Measurements from ENCODE around the gene TMEM138. TPM values are rescaled to one million over a fixed set of nuclear protein-coding genes. Genes with fewer than 3 reads are reported as not detected.

The TMEM138 gene
- total RNA-seq, 2 donors from 2014 or later, result 17.9 to 35.4 TPM

- intact Hi-C loops (cut with DNase I), result no loop called here
- WGBS, result 94% methylated on average over 10 of the region's 10 CpGs
- no peak overlapping the region for H3K4me3 ChIP-seq
- H3K4me1 ChIP-seq (replicated peaks), result no peaks in the 10 kb centered on the region
- H3K36me3 ChIP-seq, result peaks cover 0 to 6% of the 10 kb centered on the region in 2 donors
- TF ChIP-seq CTCF (IDR thresholded peaks at IDR 0.05) (no peak), POLR2A (IDR thresholded peaks at IDR 0.05) (no peak), POLR2AphosphoS5 (IDR thresholded peaks at IDR 0.05) (no peak)
- H3K9me3 ChIP-seq, result no peaks in the 10 kb centered on the region
- no peak for DNase-seq (ENCODE audit: low spot score)
- no peak overlapping the region for H3K27ac ChIP-seq
- H3K27me3 ChIP-seq (replicated peaks; ENCODE audit: insufficient read depth), result no peaks in the 10 kb centered on the region
Observed at GRCh38 chr11:61349916-61350315, 12.3 kb upstream of the TMEM138 start.

GRCh38 chr11:61350336-61350735 lies 11.8 kb upstream of the TMEM138 start:
- Histone ChIP-seq H3K4me1 (replicated peaks) (no peaks in the 10 kb centered on the region), H3K27me3 (replicated peaks; ENCODE audit: insufficient read depth) (no peaks in the 10 kb centered on the region), H3K4me3 (no peak overlapping the region), H3K36me3 (peaks cover 0 to 6% of the 10 kb centered on the region in 2 donors), H3K27ac (no peak overlapping the region), H3K9me3 (no peaks in the 10 kb centered on the region)
- intact Hi-C loops (cut with DNase I), result no loop called here
- DNase-seq (ENCODE audit: low spot score), result no peak
- 91% methylated on average over 1 of the region's 1 CpG for WGBS
- no peak for TF ChIP-seq POLR2AphosphoS5 (IDR thresholded peaks at IDR 0.05)
- no peak for TF ChIP-seq POLR2A (IDR thresholded peaks at IDR 0.05)
- no peak for TF ChIP-seq CTCF (IDR thresholded peaks at IDR 0.05)

GRCh38 chr11:61350803-61351202 lies 11.4 kb upstream of the TMEM138 start:
- H3K4me1 ChIP-seq (replicated peaks), result no peaks in the 10 kb centered on the region
- TF ChIP-seq CTCF (IDR thresholded peaks at IDR 0.05) (no peak), POLR2A (IDR thresholded peaks at IDR 0.05) (no peak), POLR2AphosphoS5 (IDR thresholded peaks at IDR 0.05) (no peak)
- peaks cover 0 to 6% of the 10 kb centered on the region in 2 donors for H3K36me3 ChIP-seq
- no peak for DNase-seq (ENCODE audit: low spot score)
- no peaks in the 10 kb centered on the region for H3K9me3 ChIP-seq
- no peak overlapping the region for H3K4me3 ChIP-seq
- H3K27ac ChIP-seq, result no peak overlapping the region
- intact Hi-C loops (cut with DNase I), result no loop called here
- H3K27me3 ChIP-seq (replicated peaks; ENCODE audit: insufficient read depth), result no peaks in the 10 kb centered on the region
- WGBS, result 90% methylated on average over 8 of the region's 8 CpGs

GRCh38 chr11:61352038-61352437 lies 10.1 kb upstream of the TMEM138 start:
- DNase-seq (ENCODE audit: low spot score), result no peak
- H3K4me1 ChIP-seq (replicated peaks), result no peaks in the 10 kb centered on the region
- WGBS, result 82% methylated on average over 8 of the region's 8 CpGs
- intact Hi-C loops (cut with DNase I), result no loop called here
- H3K36me3 ChIP-seq, result peaks cover 0 to 6% of the 10 kb centered on the region in 2 donors
- no peaks in the 10 kb centered on the region for H3K27me3 ChIP-seq (replicated peaks; ENCODE audit: insufficient read depth)
- H3K4me3 ChIP-seq, result no peak overlapping the region
- no peak overlapping the region for H3K27ac ChIP-seq
- TF ChIP-seq POLR2AphosphoS5 (IDR thresholded peaks at IDR 0.05) (no peak), CTCF (IDR thresholded peaks at IDR 0.05) (no peak), POLR2A (IDR thresholded peaks at IDR 0.05) (no peak)
- no peaks in the 10 kb centered on the region for H3K9me3 ChIP-seq

- TF ChIP-seq POLR2A (IDR thresholded peaks at IDR 0.05), result no peak
- no peak for TF ChIP-seq POLR2AphosphoS5 (IDR thresholded peaks at IDR 0.05)
- no peak for TF ChIP-seq CTCF (IDR thresholded peaks at IDR 0.05)
- Histone ChIP-seq H3K4me3 (no peak overlapping the region), H3K4me1 (replicated peaks) (no peaks in the 10 kb centered on the region), H3K27me3 (replicated peaks; ENCODE audit: insufficient read depth) (no peaks in the 10 kb centered on the region), H3K36me3 (peaks cover 0 to 6% of the 10 kb centered on the region in 2 donors), H3K27ac (no peak overlapping the region), H3K9me3 (no peaks in the 10 kb centered on the region)
- WGBS, result 75% methylated on average over 15 of the region's 15 CpGs
- intact Hi-C loops (cut with DNase I), result no loop called here
- DNase-seq (ENCODE audit: low spot score), result no peak
Observed at GRCh38 chr11:61353131-61354067, 8.8 kb upstream of the TMEM138 start.
